Trophoblast cell (in vitro differentiated cells and primary cell): ENCODE measurements around the gene RHCG.

ENCODE experiments used
- DNase-seq, 2 donors: peaks; one replicate each; pipeline ENCODE4 v3.0.0-alpha.2; 2016
- H2AFZ ChIP-seq: 2 replicates; pipeline ENCODE4 v1.6.1; 2013; ENCODE audit warnings: low read length, moderate library complexity, mild to moderate bottlenecking; ENCODE audit not compliant: insufficient read depth, poor library complexity
- H2AK5ac ChIP-seq: 2 replicates; pipeline ENCODE4 v1.6.1; 2013; ENCODE audit warnings: mild to moderate bottlenecking, low read length
- H2BK120ac ChIP-seq: 2 replicates; pipeline ENCODE4 v1.6.1; 2013; ENCODE audit warnings: low read length, mild to moderate bottlenecking, moderate library complexity; ENCODE audit not compliant: insufficient read depth, poor library complexity
- H2BK12ac ChIP-seq: 2 replicates; pipeline ENCODE4 v1.6.1; 2013; ENCODE audit warnings: mild to moderate bottlenecking, low read length, moderate library complexity
- H2BK5ac ChIP-seq: 2 replicates; pipeline ENCODE4 v1.6.1; 2013; ENCODE audit warnings: low read length, low read depth, moderate library complexity, mild to moderate bottlenecking; ENCODE audit not compliant: poor library complexity
- H3K14ac ChIP-seq: 2 replicates; pipeline ENCODE4 v1.6.1; 2013; ENCODE audit warnings: mild to moderate bottlenecking, low read length
- H3K18ac ChIP-seq: 2 replicates; pipeline ENCODE4 v1.6.1; 2013; ENCODE audit warnings: mild to moderate bottlenecking, low read length
- H3K23ac ChIP-seq: 2 replicates; pipeline ENCODE4 v1.6.1; 2013; ENCODE audit warnings: low read length
- H3K27ac ChIP-seq: 2 replicates; pipeline ENCODE4 v1.5.1; 2013; ENCODE audit warnings: low read depth, mild to moderate bottlenecking, inconsistent platforms, low read length, moderate library complexity
- H3K27me3 ChIP-seq: 2 replicates; pipeline ENCODE4 v1.6.1; 2013; ENCODE audit warnings: inconsistent platforms, mild to moderate bottlenecking, low read length, moderate library complexity; ENCODE audit not compliant: insufficient read depth
- H3K36me3 ChIP-seq, 2 experiments: 1 replicate in 1 of 2; 2 replicates in 1 of 2; pipeline ENCODE4 v1.6.1; 2013; ENCODE audit warnings: low read length in 2 of 2, mild to moderate bottlenecking in 2 of 2, moderate library complexity in 1 of 2; ENCODE audit not compliant: insufficient read depth in 2 of 2, control insufficient read depth in 1 of 2
- H3K4ac ChIP-seq: 2 replicates; pipeline ENCODE4 v1.6.1; 2013; ENCODE audit warnings: low read depth, mild to moderate bottlenecking, low read length, moderate library complexity
- H3K4me1 ChIP-seq, 2 experiments: 1 replicate in 1 of 2; 2 replicates in 1 of 2; pipeline ENCODE4 v1.6.1; 2013; ENCODE audit warnings: low read length in 2 of 2, mild to moderate bottlenecking in 2 of 2, moderate library complexity in 1 of 2; ENCODE audit not compliant: insufficient read depth in 2 of 2, control insufficient read depth in 1 of 2
- H3K4me2 ChIP-seq: 2 replicates; pipeline ENCODE4 v1.6.1; 2013; ENCODE audit warnings: inconsistent platforms, mild to moderate bottlenecking, low read length, moderate library complexity
- H3K4me3 ChIP-seq: 2 replicates; pipeline ENCODE4 v1.5.1; 2013; ENCODE audit warnings: mild to moderate bottlenecking, low read depth, low read length, inconsistent platforms
- H3K79me1 ChIP-seq: one replicate; pipeline ENCODE4 v1.6.1; 2013; ENCODE audit warnings: low read length
- H3K79me2 ChIP-seq: 2 replicates; pipeline ENCODE4 v1.6.1; 2013; ENCODE audit warnings: low read length, mild to moderate bottlenecking; ENCODE audit not compliant: control insufficient read depth, insufficient read depth, poor library complexity
- H3K9ac ChIP-seq: 2 replicates; pipeline ENCODE4 v1.6.1; 2013; ENCODE audit warnings: mild to moderate bottlenecking, low read length
- H3K9me3 ChIP-seq: 2 replicates; pipeline ENCODE4 v1.6.1; 2013; ENCODE audit warnings: low read depth, mild to moderate bottlenecking, control low read depth, inconsistent platforms, low read length; ENCODE audit not compliant: insufficient read depth
- H4K12ac ChIP-seq: 2 replicates; pipeline ENCODE4 v1.6.1; 2013; ENCODE audit warnings: low read depth, mild to moderate bottlenecking, low read length, moderate library complexity
- H4K8ac ChIP-seq: 2 replicates; pipeline ENCODE4 v1.6.1; 2013; ENCODE audit warnings: low read depth, mild to moderate bottlenecking, low read length, moderate library complexity
- H4K91ac ChIP-seq: one replicate; pipeline ENCODE4 v1.6.1; 2013; ENCODE audit warnings: low read depth, mild to moderate bottlenecking, low read length, moderate library complexity
- WGBS: extraction: QIAGEN DNeasy Blood & Tissue Kit; methylation state at CpG from one replicate; pipeline ENCODE4 v1.1.7; 2013; ENCODE audit warnings: missing lambda C conversion rate; ENCODE audit not compliant: insufficient read length, insufficient coverage; ENCODE audit errors: extremely low coverage; 5-methylcytosine and 5-hydroxymethylcytosine counted together

RHCG gene

GRCh38 chr15:89460048-89460447, 36.3 kb downstream of the RHCG start:
- H2BK5ac ChIP-seq: no peak overlapping the region
- WGBS: no CpG with 5 or more reads among the region's 2 CpGs
- no peak overlapping the region for H2BK12ac ChIP-seq
- no peak overlapping the region for H3K4ac ChIP-seq
- H2AFZ ChIP-seq: no peak overlapping the region
- no peak overlapping the region for H3K14ac ChIP-seq
- H3K36me3 ChIP-seq: no peaks in the 10 kb centered on the region
- H4K91ac ChIP-seq: peak overlapping the region; percentile 52
- no peak overlapping the region for H3K4me3 ChIP-seq
- H3K9ac ChIP-seq: no peak overlapping the region
- H2AK5ac ChIP-seq: no peak overlapping the region
- H3K4me2 ChIP-seq: no peak overlapping the region
- no peak overlapping the region for H3K27ac ChIP-seq
- H3K79me1 ChIP-seq: no peaks in the 10 kb centered on the region
- no peak for DNase-seq
- H2BK120ac ChIP-seq: no peak overlapping the region
- H3K4me1 ChIP-seq: peaks cover 5 to 6% of the 10 kb centered on the region in 2 experiments
- no peaks in the 10 kb centered on the region for H3K79me2 ChIP-seq
- H4K8ac ChIP-seq: no peak overlapping the region
- no peak overlapping the region for H3K18ac ChIP-seq
- no peak overlapping the region for H4K12ac ChIP-seq
- no peaks in the 10 kb centered on the region for H3K9me3 ChIP-seq
- H3K23ac ChIP-seq: no peak overlapping the region
- peaks cover 3% of the 10 kb centered on the region for H3K27me3 ChIP-seq

GRCh38 chr15:89459271-89460038, 36.9 kb downstream of the RHCG start:
- Histone ChIP-seq H3K27me3 (peaks cover 3% of the 10 kb centered on the region), H3K9me3 (no peaks in the 10 kb centered on the region), H3K14ac (peak overlapping the region; percentile 43), H2BK12ac (peak overlapping the region; percentile 21), H2BK5ac (no peak overlapping the region), H3K79me1 (no peaks in the 10 kb centered on the region), H2BK120ac (no peak overlapping the region), H3K4me2 (no peak overlapping the region), H3K4me1 (peaks cover 5 to 6% of the 10 kb centered on the region in 2 experiments), H3K23ac (no peak overlapping the region), H3K79me2 (no peaks in the 10 kb centered on the region), H3K27ac (no peak overlapping the region), H2AK5ac (no peak overlapping the region), H4K12ac (no peak overlapping the region), H2AFZ (no peak overlapping the region), H4K8ac (no peak overlapping the region), H4K91ac (peak overlapping the region; percentile 30), H3K18ac (no peak overlapping the region), H3K9ac (no peak overlapping the region), H3K4me3 (no peak overlapping the region), H3K4ac (no peak overlapping the region), H3K36me3 (no peaks in the 10 kb centered on the region)
- no CpG with 5 or more reads among the region's 2 CpGs for WGBS
- DNase-seq: no peak

DNA sequence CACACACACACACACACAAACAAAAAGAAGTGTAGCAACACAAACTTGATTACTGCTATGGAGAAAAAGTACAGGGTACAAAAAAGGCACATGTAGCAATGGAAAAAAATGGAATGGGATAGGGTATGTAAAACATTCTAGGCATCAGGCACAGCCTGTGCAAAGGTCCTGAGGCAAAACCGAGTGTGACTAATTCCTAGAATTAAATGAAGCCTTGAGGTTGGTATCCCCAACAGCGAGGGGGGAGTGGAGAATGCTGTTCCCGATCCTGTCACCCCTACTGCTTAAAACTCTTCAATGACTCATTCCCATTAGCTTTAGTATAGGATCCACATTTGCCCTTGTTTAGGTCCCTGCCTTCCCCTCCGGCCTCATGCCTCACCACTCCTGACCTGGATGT, 37.9 kb downstream of the RHCG start:
- no peak overlapping the region for H3K9ac ChIP-seq
- no CpG with 5 or more reads among the region's 4 CpGs for WGBS
- no peak overlapping the region for H3K4ac ChIP-seq
- no peak overlapping the region for H3K14ac ChIP-seq
- H3K4me1 ChIP-seq: peaks cover 5 to 6% of the 10 kb centered on the region in 2 experiments
- no peaks in the 10 kb centered on the region for H3K79me1 ChIP-seq
- H3K18ac ChIP-seq: no peak overlapping the region
- H3K27me3 ChIP-seq: peaks cover 3% of the 10 kb centered on the region
- DNase-seq: peak; percentile 93 to 95
- no peak overlapping the region for H2AFZ ChIP-seq
- peak overlapping the region; percentile 13 for H3K27ac ChIP-seq
- H3K4me2 ChIP-seq: no peak overlapping the region
- H3K4me3 ChIP-seq: no peak overlapping the region
- H2BK12ac ChIP-seq: no peak overlapping the region
- H4K91ac ChIP-seq: no peak overlapping the region
- H3K79me2 ChIP-seq: no peaks in the 10 kb centered on the region
- H2AK5ac ChIP-seq: no peak overlapping the region
- H4K12ac ChIP-seq: no peak overlapping the region
- peak overlapping the region; percentile 37 for H3K23ac ChIP-seq
- H2BK5ac ChIP-seq: no peak overlapping the region
- H4K8ac ChIP-seq: no peak overlapping the region
- no peaks in the 10 kb centered on the region for H3K36me3 ChIP-seq
- no peaks in the 10 kb centered on the region for H3K9me3 ChIP-seq
- H2BK120ac ChIP-seq: no peak overlapping the region

- Histone ChIP-seq H2BK5ac (no peak overlapping the region), H3K18ac (no peak overlapping the region), H3K9ac (no peak overlapping the region), H3K36me3 (no peaks in the 10 kb centered on the region), H3K4me2 (no peak overlapping the region), H3K14ac (no peak overlapping the region), H2BK12ac (no peak overlapping the region), H4K12ac (no peak overlapping the region), H4K91ac (no peak overlapping the region), H2AFZ (no peak overlapping the region), H3K4me1 (peaks cover 5 to 6% of the 10 kb centered on the region in 2 experiments), H4K8ac (peak overlapping the region; percentile 37), H2AK5ac (no peak overlapping the region), H3K79me2 (no peaks in the 10 kb centered on the region), H3K27ac (no peak overlapping the region), H3K4ac (no peak overlapping the region), H3K27me3 (no peaks in the 10 kb centered on the region), H3K23ac (no peak overlapping the region), H3K9me3 (no peaks in the 10 kb centered on the region), H3K79me1 (no peaks in the 10 kb centered on the region), H3K4me3 (no peak overlapping the region), H2BK120ac (no peak overlapping the region)
- peak in 1 of 2 donors; percentile 46 for DNase-seq
Observed at GRCh38 chr15:89457086-89457485, 39.3 kb downstream of the RHCG start.
